Dermis microvascular lymphatic vessel endothelial cell (primary cell): ENCODE measurements around the gene GALNT9. TPM values are rescaled to one million over a fixed set of nuclear protein-coding genes. Genes with fewer than 3 reads are reported as not detected.

Experiments used
- DNase-seq, 2 donors: peaks; one replicate each; pipeline versions ENCODE4 v3.0.0 to v3.0.0-alpha.2; 2010; ENCODE audit warnings: low read depth in 2 of 2
- total RNA-seq: library from RNA; depleted of rRNA; stranded (reverse); fragments of >200 nt; gene quantifications from 2 replicates; pipeline ENCODE4 v1.2.1, GENCODE V29; 2014

Gene GALNT9
- total RNA-seq, 1 donor from 2014 or later, result under 0.01 TPM

- no peak for DNase-seq
Observed at GRCh38 chr12:132148368-132149045, 180.9 kb downstream of the GALNT9 start.

- no peak for DNase-seq
Observed at GRCh38 chr12:132147423-132148367, 181.7 kb downstream of the GALNT9 start.

- no peak for DNase-seq
Observed at GRCh38 chr12:132146772-132147422, 182.5 kb downstream of the GALNT9 start.

Other genes with a start within 250 kb of the GALNT9 start
- gene DDX51, start 185.3 kb downstream of the GALNT9 start, total RNA-seq, result 5.1 TPM in 2 replicates
- gene NOC4L, start 185.1 kb downstream of the GALNT9 start, total RNA-seq, result 10.5 and 12.3 TPM in 2 replicates
- gene FBRSL1, start 160.6 kb upstream of the GALNT9 start, total RNA-seq, result 4.8 and 9.4 TPM in 2 replicates